HepG2 (cell line): ENCODE data around the gene STX10. TPM values are rescaled to one million over a fixed set of nuclear protein-coding genes. Genes with fewer than 3 reads are reported as not detected.
A peak's percentile ranks its signal among the peaks of the same experiment; 100 is the strongest.

ENCODE experiments used
- CEBPB ChIP-seq: IDR thresholded peaks from 2 replicates; pipeline ENCODE4 v1.6.1; 2011; ENCODE audit warnings: low read depth, low read length, improper control_type of control experiment, borderline replicate concordance
- CREB1 ChIP-seq, 2 experiments: fragments of 450-650 bp in 1 of 2; IDR thresholded peaks; 2 replicates each; pipeline ENCODE4 v1.6.1; 2016 to 2017; ENCODE audit warnings: control low read depth in 1 of 2, mild to moderate bottlenecking in 1 of 2, missing compliant biosample characterization in 1 of 2, missing genetic modification characterization in 1 of 2
- CREB3 ChIP-seq: sonication (generic); formaldehyde crosslinking; IDR thresholded peaks from 2 replicates; pipeline ENCODE4 v1.5.0; 2020; ENCODE audit warnings: missing genetic modification reagents
- HDAC6 ChIP-seq: fragments of 200-600 bp; sonication (generic); IDR thresholded peaks from 2 replicates; pipeline ENCODE4 v1.7.0; 2017; ENCODE audit warnings: mild to moderate bottlenecking, antibody characterized with exemption, low read length, low read depth
- HNRNPLL ChIP-seq: fragments of 200-400 bp; formaldehyde crosslinking; IDR thresholded peaks from 2 replicates; pipeline ENCODE4 v1.6.1; 2017; ENCODE audit warnings: mild to moderate bottlenecking, low read depth, low read length; ENCODE audit not compliant: poor library complexity, severe bottlenecking
- KDM5B ChIP-seq: sonication (generic); formaldehyde crosslinking; IDR thresholded peaks from 2 replicates; pipeline ENCODE4 v1.4.0; 2020; ENCODE audit warnings: missing genetic modification reagents, mild to moderate bottlenecking, borderline replicate concordance
- MED8 ChIP-seq: sonication (generic); formaldehyde crosslinking; IDR thresholded peaks from 2 replicates; pipeline ENCODE4 v1.8.1; 2023; ENCODE audit warnings: mild to moderate bottlenecking, missing genetic modification reagents; ENCODE audit not compliant: insufficient replicate concordance
- MLLT10 ChIP-seq: sonication (generic); formaldehyde crosslinking; IDR thresholded peaks from 2 replicates; pipeline ENCODE4 v1.4.0; 2020; ENCODE audit warnings: missing genetic modification reagents
- NFRKB ChIP-seq: fragments of 450-650 bp; IDR thresholded peaks from 2 replicates; pipeline ENCODE4 v1.6.1; 2017
- PHB2 ChIP-seq: fragments of 450-650 bp; IDR thresholded peaks from 2 replicates; pipeline ENCODE4 v1.6.1; 2018; ENCODE audit not compliant: partially characterized antibody
- PLRG1 ChIP-seq: fragments of 450-650 bp; conservative IDR thresholded peaks from 2 replicates; pipeline ENCODE4 v1.6.1; 2016
- RFXANK ChIP-seq: IDR thresholded peaks from 2 replicates; pipeline ENCODE4 v1.6.1; 2016
- SAP130 ChIP-seq: IDR thresholded peaks from 2 replicates; pipeline ENCODE4 v1.6.1; 2016; ENCODE audit warnings: low read depth
- SETDB1 ChIP-seq: sonication (generic); formaldehyde crosslinking; IDR thresholded peaks from 2 replicates; pipeline ENCODE4 v1.5.1; 2020; ENCODE audit warnings: missing genetic modification reagents, mild to moderate bottlenecking, borderline replicate concordance
- SMAD1 ChIP-seq: sonication (generic); formaldehyde crosslinking; IDR thresholded peaks from 2 replicates; pipeline ENCODE4 v1.4.0; 2020; ENCODE audit warnings: missing genetic modification reagents, low read depth, mild to moderate bottlenecking, borderline replicate concordance
- WIZ ChIP-seq: sonication (generic); formaldehyde crosslinking; IDR thresholded peaks from 2 replicates; pipeline ENCODE4 v1.5.1; 2020; ENCODE audit warnings: mild to moderate bottlenecking, missing genetic modification reagents
- ZBTB25 ChIP-seq: IDR thresholded peaks from 2 replicates; pipeline ENCODE4 v1.6.1; 2018; ENCODE audit warnings: missing genetic modification reagents
- ZBTB38 ChIP-seq: sonication (generic); formaldehyde crosslinking; IDR thresholded peaks from 2 replicates; pipeline ENCODE4 v1.5.1; 2020; ENCODE audit warnings: mild to moderate bottlenecking, missing genetic modification reagents
- ZNF205 ChIP-seq: IDR thresholded peaks from 2 replicates; pipeline ENCODE4 v1.6.1; 2018; ENCODE audit warnings: missing biosample characterization, missing genetic modification reagents
- ZNF432 ChIP-seq: sonication (generic); formaldehyde crosslinking; IDR thresholded peaks from 2 replicates; pipeline ENCODE4 v1.5.0; 2020; ENCODE audit warnings: missing genetic modification reagents, mild to moderate bottlenecking, borderline replicate concordance
- ZNF451 ChIP-seq: sonication (generic); formaldehyde crosslinking; IDR thresholded peaks from 2 replicates; pipeline ENCODE4 v1.5.0; 2020; ENCODE audit warnings: mild to moderate bottlenecking, missing genetic modification reagents
- ZNF580 ChIP-seq: IDR thresholded peaks from 2 replicates; pipeline ENCODE4 v1.6.1; 2016; ENCODE audit warnings: low read depth, borderline replicate concordance
- ZNF652 ChIP-seq: IDR thresholded peaks from 2 replicates; pipeline ENCODE4 v1.6.1; 2016; ENCODE audit warnings: low read depth, borderline replicate concordance
- ZNF747 ChIP-seq: sonication (generic); formaldehyde crosslinking; IDR thresholded peaks from 2 replicates; pipeline ENCODE4 v1.8.1; 2023; ENCODE audit warnings: missing genetic modification reagents, mild to moderate bottlenecking, borderline replicate concordance
- ZNF781 ChIP-seq: sonication (generic); formaldehyde crosslinking; IDR thresholded peaks from 2 replicates; pipeline ENCODE4 v1.5.1; 2020; ENCODE audit warnings: borderline replicate concordance, mild to moderate bottlenecking, missing genetic modification reagents; ENCODE audit errors: not compliant biosample characterization
- ZNF782 ChIP-seq: sonication (generic); formaldehyde crosslinking; IDR thresholded peaks from 2 replicates; pipeline ENCODE4 v1.4.0; 2020; ENCODE audit warnings: missing genetic modification reagents, mild to moderate bottlenecking, borderline replicate concordance
- ZSCAN21 ChIP-seq: sonication (generic); formaldehyde crosslinking; IDR thresholded peaks from 2 replicates; pipeline ENCODE4 v1.8.0; 2022; ENCODE audit warnings: mild to moderate bottlenecking, missing genetic modification reagents, moderate library complexity, borderline replicate concordance
- ZSCAN5A ChIP-seq: sonication (generic); formaldehyde crosslinking; IDR thresholded peaks from 2 replicates; pipeline ENCODE4 v1.8.0; 2022; ENCODE audit warnings: mild to moderate bottlenecking, missing genetic modification reagents, borderline replicate concordance
- polyA plus RNA-seq, 8 experiments: library from polyadenylated mRNA; depleted of rRNA in 3 of 8; stranded (reverse) in 7 of 8; unstranded in 1 of 8; fragments of >200 nt; fragmentation: Illumina TruSeq in 4 of 8; extraction: Trizol in 4 of 8; gene quantifications; 2 replicates each; pipeline versions ENCODE4 v1.2.1 to v1.2.3, GENCODE V29; 2011 to 2016; ENCODE audit warnings: low read depth in 4 of 8, missing spikeins in 1 of 8, mixed read lengths in 1 of 8; ENCODE audit not compliant: insufficient read depth in 1 of 8
- total RNA-seq, 5 experiments: library from RNA; depleted of rRNA; stranded (reverse); fragments of >200 nt; fragmentation: Illumina TruSeq; extraction: Trizol; gene quantifications; 2 replicates each; pipeline ENCODE4 v1.2.3, GENCODE V29; 2016; ENCODE audit warnings: low read depth in 1 of 5

Gene STX10
- total and polyA plus RNA-seq, 2 of the 13 experiments (the other 11 are each of a cell fraction or from before 2014, with no cell fraction given) = 47.9 to 66.4 TPM

- TF ChIP-seq ZNF781 (CRISPR knock-in tag) = peak; percentile 54
- TF ChIP-seq MED8 (CRISPR knock-in tag) = peak; percentile 67
- TF ChIP-seq SETDB1 (CRISPR knock-in tag) = no peak
- TF ChIP-seq MLLT10 (CRISPR knock-in tag) = no peak
- peak; percentile 83; the same call in 1 of the 2 replicates for TF ChIP-seq ZNF580
- no peak for TF ChIP-seq SMAD1 (CRISPR knock-in tag)
- peak; percentile 50; the same call in 1 of the 2 replicates for TF ChIP-seq ZSCAN21 (CRISPR knock-in tag)
- no peak for TF ChIP-seq ZNF747 (CRISPR knock-in tag)
- no peak for TF ChIP-seq PHB2
- TF ChIP-seq WIZ (CRISPR knock-in tag) = no peak
- peak; percentile 80 for TF ChIP-seq ZBTB38 (CRISPR knock-in tag)
- peak; percentile 61; the same call in 1 of the 2 replicates for TF ChIP-seq ZNF205 (CRISPR knock-in tag)
- no peak for TF ChIP-seq CREB3 (CRISPR knock-in tag)
- TF ChIP-seq CEBPB = no peak
- no peak for TF ChIP-seq ZNF432 (CRISPR knock-in tag)
- peak; percentile 73 for TF ChIP-seq ZBTB25 (CRISPR knock-in tag)
- peak; percentile 100 for TF ChIP-seq ZNF652 (CRISPR knock-in tag)
- no peak for TF ChIP-seq RFXANK (CRISPR knock-in tag)
- no peak for TF ChIP-seq HNRNPLL
- TF ChIP-seq ZNF451 (CRISPR knock-in tag) = peak; percentile 75
- TF ChIP-seq PLRG1 = no peak
- no peak; the same call in 1 of the 2 replicates for TF ChIP-seq KDM5B (CRISPR knock-in tag)
- TF ChIP-seq ZSCAN5A (CRISPR knock-in tag) = no peak
- TF ChIP-seq ZNF782 (CRISPR knock-in tag) = no peak
- TF ChIP-seq SAP130 (CRISPR knock-in tag) = peak; percentile 93
- no peak for TF ChIP-seq CREB1 (IDR thresholded peaks at IDR 0.05)
- no peak for TF ChIP-seq CREB1 (CRISPR knock-in tag; IDR thresholded peaks at IDR 0.05)
- TF ChIP-seq NFRKB = no peak
- TF ChIP-seq HDAC6 = no peak
Observed at GRCh38 chr19:13164343-13165161, 14.4 kb upstream of the STX10 start (continued).
